GM18907 (cell line): ENCODE data around the gene MAP3K10.

ENCODE experiments used
- ATAC-seq: cut with Tn5 transposase; IDR thresholded peaks from one replicate; pipeline ENCODE4 v1.9.1; 2021; ENCODE audit warnings: mild to moderate bottlenecking, moderate library complexity; ENCODE audit not compliant: unreplicated experiment

Gene MAP3K10

DNA sequence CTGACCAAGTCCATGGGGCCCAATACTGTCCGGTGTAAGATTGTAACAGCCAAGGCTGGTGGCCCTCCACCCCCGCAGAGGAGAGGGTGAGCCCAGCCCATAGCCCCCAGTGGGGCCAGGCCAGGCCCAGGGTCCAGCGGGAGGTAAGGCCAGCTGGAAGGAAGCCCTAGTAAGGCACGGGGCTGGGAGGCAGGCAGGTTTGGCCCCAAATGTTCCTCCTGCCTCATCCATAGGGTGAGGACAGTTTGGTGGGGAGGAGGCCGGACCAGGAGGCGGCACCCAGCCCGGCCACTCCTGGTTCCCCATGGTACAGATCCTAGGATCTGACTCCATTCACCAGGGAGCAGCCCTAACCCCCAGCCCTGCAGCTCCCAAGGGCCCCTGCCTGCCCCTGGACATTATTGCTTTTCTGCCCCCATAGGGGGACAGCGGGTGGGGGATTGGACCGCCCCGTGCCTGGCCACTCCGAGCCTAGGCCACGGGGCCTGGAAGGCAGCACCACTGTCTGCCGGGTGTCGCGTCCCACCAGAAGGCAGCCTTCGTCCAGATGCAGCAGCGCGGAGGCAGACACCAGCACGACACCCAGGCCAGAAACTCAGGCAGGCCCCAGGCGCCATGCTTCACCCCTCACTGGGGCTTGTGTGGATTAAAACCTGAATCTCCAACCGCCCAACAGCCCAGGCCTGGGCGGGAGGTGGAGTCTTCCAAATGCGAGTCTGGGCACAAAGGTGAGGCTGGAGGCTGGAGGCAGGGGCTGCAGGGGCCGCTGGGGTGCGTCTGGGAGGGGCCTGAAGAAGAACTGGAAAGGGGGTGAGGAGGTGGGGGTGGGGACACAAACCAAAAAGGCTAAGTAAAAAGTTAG lies 42.0 kb downstream of the MAP3K10 start:
- no peak for ATAC-seq

DNA sequence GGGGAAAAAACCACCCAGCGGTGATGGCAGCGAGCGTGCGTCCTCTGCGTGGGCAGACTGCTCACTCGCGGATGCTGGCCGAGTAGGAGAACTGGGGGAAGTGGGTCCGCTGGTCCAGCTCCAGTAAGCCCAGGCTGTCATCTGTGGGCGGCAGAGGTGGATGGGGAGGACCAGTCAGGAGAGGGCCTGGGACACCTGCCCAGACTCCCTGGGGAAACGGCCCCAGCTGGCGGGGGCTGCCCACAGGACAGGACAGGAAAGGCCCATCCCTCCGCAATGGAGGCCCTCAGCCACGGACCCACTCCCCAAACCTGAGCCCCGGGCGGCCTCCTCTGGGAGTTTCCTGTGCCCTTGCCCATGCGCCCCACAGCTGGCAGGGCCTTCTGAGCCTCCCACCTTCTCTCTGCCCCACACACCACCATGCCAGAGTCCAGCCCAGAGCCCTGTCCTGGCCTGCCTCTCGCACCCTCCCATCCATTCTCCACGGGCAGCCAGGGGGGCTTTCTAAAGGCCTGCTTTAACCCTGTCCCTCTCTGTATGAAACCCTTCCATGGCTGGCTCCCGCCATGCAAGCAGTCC lies 42.7 kb downstream of the MAP3K10 start:
- ATAC-seq = no peak

GRCh38 chr19:40234429-40235237 lies 43.4 kb downstream of the MAP3K10 start:
- no peak for ATAC-seq

DNA sequence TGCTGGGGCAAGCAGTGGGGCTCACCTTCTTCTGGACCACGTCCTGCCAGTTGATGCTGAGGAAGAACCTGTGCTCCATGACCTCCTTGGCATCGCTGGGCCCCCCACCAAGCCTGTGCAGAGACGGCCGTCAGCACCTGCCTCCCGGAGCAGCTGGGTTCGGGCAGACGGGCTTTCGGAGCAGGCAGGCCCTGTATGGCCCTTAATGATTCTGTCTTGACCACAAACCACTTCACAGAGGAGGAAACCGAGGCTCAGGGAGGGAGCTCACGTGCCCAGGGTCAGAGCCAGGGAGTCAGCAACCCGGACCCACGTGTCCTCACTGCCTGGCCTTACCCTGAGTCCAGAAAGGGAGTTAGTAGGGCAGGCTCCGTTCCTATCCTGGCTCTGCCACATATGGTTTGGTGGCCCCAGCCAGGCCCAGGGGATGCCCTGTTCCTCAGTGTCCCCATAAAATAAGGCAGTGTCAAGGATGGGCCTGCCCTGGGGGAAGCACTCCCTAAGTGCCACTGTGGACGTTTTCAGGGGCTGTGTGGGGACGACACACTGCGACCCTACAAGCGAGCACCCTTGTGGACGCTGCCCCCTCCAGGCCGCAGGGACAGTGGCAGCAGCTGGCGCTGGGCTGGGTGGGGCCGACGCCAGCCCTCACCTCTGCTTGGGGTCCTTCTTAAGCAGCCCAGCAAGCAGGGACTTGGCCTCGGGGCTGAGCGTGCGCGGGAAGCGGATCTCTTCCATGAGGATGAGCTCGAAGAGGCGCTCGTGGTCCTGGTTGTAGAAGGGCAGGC lies 44.2 kb downstream of the MAP3K10 start:
- ATAC-seq = no peak

- no peak for ATAC-seq
These were observed 44.8 kb downstream of the MAP3K10 start for GRCh38 chr19:40236026-40236355.

DNA sequence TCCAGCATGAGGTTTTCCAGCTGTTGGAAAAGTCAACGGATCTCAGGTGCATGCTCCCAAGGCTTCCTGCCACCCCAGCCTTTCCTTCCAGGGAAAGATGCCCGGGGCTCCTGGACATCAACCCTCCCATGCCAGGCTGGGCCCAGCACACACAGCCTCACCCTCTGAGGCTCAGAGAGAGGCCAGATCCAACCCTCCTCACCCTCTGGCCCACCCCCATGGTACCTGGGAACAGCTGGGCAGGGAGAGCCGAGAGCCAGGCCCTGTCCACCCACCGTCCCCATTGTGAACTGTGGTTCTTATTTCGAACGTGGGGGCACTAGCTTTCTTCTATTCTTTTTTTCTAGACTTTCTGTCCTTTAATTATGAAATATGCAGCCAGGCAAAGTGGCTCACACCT lies 45.1 kb downstream of the MAP3K10 start:
- ATAC-seq = no peak

- no peak for ATAC-seq
These were observed 46.6 kb downstream of the MAP3K10 start for GRCh38 chr19:40237791-40238190.

DNA sequence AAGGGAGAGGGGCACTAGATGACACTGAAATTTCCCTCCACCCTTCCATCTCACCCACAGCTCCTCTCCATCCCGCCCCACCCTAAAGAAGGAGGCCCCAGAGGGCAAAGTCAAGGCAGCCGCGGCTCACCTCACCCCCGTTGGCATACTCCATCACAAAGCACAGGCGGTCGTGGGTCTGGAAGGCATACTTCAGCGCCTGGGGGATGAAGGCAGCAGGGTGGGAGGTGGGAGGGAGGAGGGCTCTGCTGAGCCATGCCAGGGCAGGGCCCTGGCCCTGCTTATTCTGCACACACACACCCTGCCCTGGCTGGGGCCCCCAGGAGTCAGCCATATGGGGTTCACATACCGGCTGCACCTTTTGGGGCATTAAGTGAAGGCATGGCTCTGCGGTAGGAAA lies 47.5 kb downstream of the MAP3K10 start:
- no peak for ATAC-seq

DNA sequence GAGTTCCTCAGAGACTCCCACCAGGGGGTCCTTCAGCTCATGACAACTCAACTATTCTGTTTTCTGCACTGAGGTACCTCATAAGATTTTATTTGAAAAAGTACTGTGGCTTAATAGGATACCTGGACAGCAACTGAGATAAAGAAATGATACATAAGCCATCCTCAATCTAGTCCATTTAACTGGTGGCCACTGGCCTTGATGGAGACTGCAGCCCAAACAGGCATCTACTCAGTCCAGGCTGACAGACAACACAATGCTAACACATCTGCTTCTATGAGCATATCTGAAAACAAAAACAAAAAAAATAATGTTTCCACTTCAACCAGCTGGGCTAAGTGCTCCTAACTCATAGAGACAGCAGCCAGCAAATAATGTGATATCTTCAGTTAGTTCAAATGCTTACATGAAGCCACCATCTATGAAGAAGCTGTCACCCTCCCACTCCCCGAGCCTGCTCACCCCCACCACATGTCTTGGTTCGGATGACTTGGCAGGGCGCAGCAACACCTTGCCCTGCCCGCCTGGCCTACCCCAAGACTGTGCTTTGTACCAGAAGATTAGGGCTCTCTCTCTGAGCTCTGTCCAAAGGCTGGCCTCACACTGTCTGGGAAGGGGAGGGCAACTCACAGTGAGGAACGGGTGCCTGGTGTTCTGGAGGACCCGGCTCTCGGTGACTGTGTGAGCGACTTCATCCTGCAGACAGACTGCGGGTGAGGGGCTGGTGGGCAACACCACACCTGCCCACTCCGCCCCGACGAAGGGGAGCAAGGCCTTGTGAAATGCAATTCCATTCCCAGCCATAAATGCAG lies 48.4 kb downstream of the MAP3K10 start:
- ATAC-seq = no peak

- ATAC-seq = no peak
These were observed 49.1 kb downstream of the MAP3K10 start for GRCh38 chr19:40240332-40240731.

- no peak for ATAC-seq
These were observed 50.0 kb downstream of the MAP3K10 start for GRCh38 chr19:40241125-40241808.

- ATAC-seq = no peak
These were observed 50.7 kb downstream of the MAP3K10 start for GRCh38 chr19:40241809-40242384.

- no peak for ATAC-seq
These were observed 51.3 kb downstream of the MAP3K10 start for GRCh38 chr19:40242480-40242879.

DNA sequence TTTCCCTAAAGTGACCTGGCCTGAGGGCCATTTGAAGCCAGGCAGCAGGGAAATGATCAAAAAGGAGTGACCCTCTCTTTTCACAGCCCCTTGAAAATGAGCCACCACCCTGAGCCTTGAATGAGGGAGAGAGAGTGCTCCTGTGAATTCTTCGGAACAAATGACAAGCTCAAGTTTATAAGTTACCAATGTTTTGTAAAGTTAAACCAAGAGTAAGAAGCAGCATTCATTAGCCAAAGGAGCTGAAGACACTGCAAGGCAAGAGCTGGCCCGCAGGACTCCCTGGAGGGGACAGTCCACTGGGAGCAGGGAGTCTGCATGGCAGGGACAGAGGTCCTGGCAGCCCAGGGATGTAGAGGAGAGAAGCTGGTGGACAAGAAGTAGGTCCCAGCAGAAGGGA lies 52.0 kb downstream of the MAP3K10 start:
- ATAC-seq = no peak

- no peak for ATAC-seq
These were observed 53.5 kb downstream of the MAP3K10 start for GRCh38 chr19:40244579-40245317.

- ATAC-seq = no peak
These were observed 54.4 kb downstream of the MAP3K10 start for GRCh38 chr19:40245506-40246128.

GRCh38 chr19:40246292-40247073 lies 55.3 kb downstream of the MAP3K10 start:
- ATAC-seq = no peak
